WERI-Rb-1 (cell line): ENCODE data around the gene TBX20.
A peak's percentile ranks its signal among the peaks of the same experiment; 100 is the strongest.
"Not testable (repeated sequence)": the region's sequence is repeated elsewhere in the genome, so short reads cannot be mapped to it uniquely, and the experiment has no call there.

Source experiments
- DNase-seq: peaks from one replicate; pipeline ENCODE4 v3.0.0-alpha.2; 2020
- H3K27ac ChIP-seq: fragments of 250-450 bp; sonication (Bioruptor Pico); 2 replicates; pipeline ENCODE4 v1.5.1; 2020; ENCODE audit warnings: mild to moderate bottlenecking, moderate library complexity
- H3K27me3 ChIP-seq: fragments of 250-450 bp; sonication (Bioruptor Pico); 2 replicates; pipeline ENCODE4 v1.5.1; 2021; ENCODE audit warnings: mild to moderate bottlenecking, low read depth, moderate library complexity; ENCODE audit not compliant: insufficient read depth, severe bottlenecking
- H3K36me3 ChIP-seq: fragments of 250-450 bp; sonication (Bioruptor Pico); 2 replicates; pipeline ENCODE4 v1.5.1; 2020; ENCODE audit warnings: mild to moderate bottlenecking, moderate library complexity
- H3K4me3 ChIP-seq: 2 replicates; pipeline ENCODE4 v1.5.1; 2011; ENCODE audit warnings: low read depth, mild to moderate bottlenecking, control low read depth, low read length
- H3K9me3 ChIP-seq: fragments of 250-450 bp; sonication (Bioruptor Pico); 2 replicates; pipeline ENCODE4 v1.5.1; 2021; ENCODE audit warnings: mild to moderate bottlenecking, moderate library complexity; ENCODE audit not compliant: severe bottlenecking
- CTCF ChIP-seq: IDR thresholded peaks from 2 replicates; pipeline ENCODE4 v1.5.1; 2011; ENCODE audit warnings: low read depth, mild to moderate bottlenecking, control low read depth, inconsistent platforms, low read length

Gene TBX20

GRCh38 chr7:35241884-35242283 is 12.0 kb downstream of the TBX20 start:
- no peak overlapping the region for H3K4me3 ChIP-seq
- no peaks in the 10 kb centered on the region for H3K9me3 ChIP-seq
- no peak overlapping the region for H3K27ac ChIP-seq
- H3K36me3 ChIP-seq: peaks cover 21% of the 10 kb centered on the region
- H3K27me3 ChIP-seq: no peaks in the 10 kb centered on the region
- no peak for DNase-seq
- TF ChIP-seq CTCF: peak; percentile 14; the same call in 1 of the 2 replicates

- no peak for DNase-seq
Measured at GRCh38 chr7:35241436-35241835, 12.5 kb downstream of the TBX20 start.

DNA sequence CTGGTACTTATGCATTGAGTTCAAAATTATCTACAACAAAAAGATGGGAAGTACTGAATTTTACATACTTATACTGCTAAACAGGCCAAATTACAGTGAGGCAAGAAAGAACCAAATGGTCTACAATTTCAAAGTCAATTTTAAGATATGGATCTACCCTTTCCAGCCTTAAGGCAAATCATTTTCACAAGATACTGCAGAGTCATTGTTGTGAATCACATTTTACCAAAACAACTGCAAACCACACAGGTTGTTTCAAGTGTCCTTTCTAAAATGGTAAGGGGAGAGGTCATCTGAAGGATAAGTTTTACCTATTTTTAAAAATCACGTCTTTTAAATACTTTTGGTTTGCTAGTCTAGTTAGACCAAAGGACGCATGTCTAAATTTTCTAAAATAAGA is 12.9 kb downstream of the TBX20 start:
- H3K27me3 ChIP-seq, H3K4me3 ChIP-seq, H3K9me3 ChIP-seq, DNase-seq, H3K27ac ChIP-seq: not testable (repeated sequence)
- H3K36me3 ChIP-seq: peaks cover 21% of the 10 kb centered on the region

More at GRCh38 chr7:35241436-35241835, 12.5 kb downstream of the TBX20 start:
- H3K4me3 ChIP-seq: no peak overlapping the region
- no peak for TF ChIP-seq CTCF
- H3K27ac ChIP-seq: no peak overlapping the region
- H3K9me3 ChIP-seq: no peaks in the 10 kb centered on the region
- H3K36me3 ChIP-seq: peaks cover 21% of the 10 kb centered on the region
- H3K27me3 ChIP-seq: no peaks in the 10 kb centered on the region

DNA sequence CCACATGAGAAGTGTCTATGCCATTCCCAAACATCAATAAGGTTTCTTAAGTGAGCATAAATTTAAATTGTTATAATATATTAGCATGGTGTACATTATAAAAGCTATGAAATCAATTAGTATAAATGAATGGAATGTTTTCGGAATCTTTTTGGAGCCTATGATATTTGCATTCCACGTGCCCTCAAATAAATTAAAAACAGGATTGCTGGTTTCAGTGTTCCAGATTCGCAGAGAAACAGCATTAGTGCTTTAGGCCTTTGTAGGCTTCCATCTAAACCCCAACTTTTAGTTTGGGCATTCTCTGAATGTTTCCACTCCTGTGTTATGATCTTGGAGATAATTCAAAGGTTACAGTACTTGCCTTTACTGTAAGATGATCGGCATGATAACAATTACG is 15.4 kb downstream of the TBX20 start:
- H3K27me3 ChIP-seq, H3K36me3 ChIP-seq, H3K9me3 ChIP-seq, H3K4me3 ChIP-seq, DNase-seq, H3K27ac ChIP-seq: not testable (repeated sequence)

DNA sequence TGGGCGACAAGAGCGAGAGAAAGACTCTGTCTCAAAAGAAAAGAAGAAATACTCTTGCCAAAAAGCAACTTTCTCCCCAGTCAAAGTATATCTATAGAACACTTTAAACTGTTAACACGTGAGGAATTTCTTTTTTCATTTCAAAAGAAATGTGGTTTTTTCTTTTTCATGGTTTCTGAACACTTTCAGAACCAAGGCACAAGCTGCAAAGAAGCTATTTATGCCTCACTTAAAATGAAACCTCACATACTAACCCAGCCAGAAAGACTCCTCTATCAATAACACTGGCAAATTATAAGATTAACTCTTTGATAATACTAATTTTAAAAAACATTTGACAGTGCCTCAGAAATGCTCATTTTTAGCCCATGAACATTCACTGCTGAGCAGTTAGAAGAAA is 20.9 kb downstream of the TBX20 start:
- Histone ChIP-seq H3K27ac (no peak overlapping the region), H3K4me3 (no peak overlapping the region), H3K27me3 (no peaks in the 10 kb centered on the region), H3K9me3 (no peaks in the 10 kb centered on the region), H3K36me3 (no peaks in the 10 kb centered on the region)
- TF ChIP-seq CTCF: no peak
- DNase-seq: no peak

DNA sequence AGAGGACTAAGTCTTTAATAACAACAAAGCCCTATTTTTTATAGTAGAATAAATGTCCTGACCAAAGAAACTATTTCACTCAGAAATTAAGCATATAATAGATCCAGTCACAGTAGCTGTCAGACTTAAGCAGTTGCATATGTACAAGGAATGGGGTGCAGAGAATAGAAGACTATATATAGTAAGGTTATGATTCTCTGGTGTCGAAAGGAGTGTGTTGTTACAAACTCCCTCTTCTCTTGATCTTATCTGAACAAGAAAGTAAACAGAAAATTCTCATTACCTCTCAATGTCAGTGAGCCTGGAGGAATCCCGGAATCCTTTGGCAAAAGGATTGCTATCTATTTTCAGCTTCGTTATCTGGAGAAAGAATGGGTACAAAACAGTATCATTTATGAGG is 22.7 kb downstream of the TBX20 start:
- not testable (repeated sequence) for H3K4me3 ChIP-seq, H3K36me3 ChIP-seq, H3K27ac ChIP-seq, H3K9me3 ChIP-seq, DNase-seq, H3K27me3 ChIP-seq

DNA sequence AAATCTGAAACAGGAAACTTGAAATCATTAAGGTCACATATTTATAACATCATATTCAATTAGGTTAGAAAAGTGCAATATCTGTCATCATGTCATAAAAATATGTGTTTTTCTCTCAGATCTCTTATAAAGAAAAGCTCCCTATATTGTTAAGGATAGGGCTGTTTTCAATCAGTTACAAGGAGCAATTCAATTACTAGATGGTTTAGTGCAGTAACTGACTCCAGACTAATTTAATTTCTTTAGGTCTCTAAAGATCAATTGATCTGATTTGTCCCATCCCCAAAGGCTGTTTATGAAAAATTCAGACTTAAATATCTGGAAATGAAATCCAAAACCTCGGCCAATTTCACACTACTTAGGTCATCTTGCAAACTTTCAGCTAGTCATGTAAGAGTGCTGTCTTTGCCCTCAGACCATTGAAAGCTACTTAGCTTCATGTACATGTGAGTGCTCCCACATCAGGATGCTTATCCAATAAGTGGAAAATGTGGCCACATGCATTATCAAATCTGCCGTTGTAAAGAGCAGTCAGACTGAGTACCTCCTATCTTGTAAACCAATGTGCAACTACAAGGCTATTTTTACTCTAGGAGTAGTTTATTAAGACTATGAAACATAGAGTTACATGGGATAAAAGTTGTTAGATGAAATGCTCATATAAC is 24.7 kb downstream of the TBX20 start:
- not testable (repeated sequence) for H3K4me3 ChIP-seq, H3K27ac ChIP-seq, H3K9me3 ChIP-seq, H3K27me3 ChIP-seq, DNase-seq, H3K36me3 ChIP-seq

DNA sequence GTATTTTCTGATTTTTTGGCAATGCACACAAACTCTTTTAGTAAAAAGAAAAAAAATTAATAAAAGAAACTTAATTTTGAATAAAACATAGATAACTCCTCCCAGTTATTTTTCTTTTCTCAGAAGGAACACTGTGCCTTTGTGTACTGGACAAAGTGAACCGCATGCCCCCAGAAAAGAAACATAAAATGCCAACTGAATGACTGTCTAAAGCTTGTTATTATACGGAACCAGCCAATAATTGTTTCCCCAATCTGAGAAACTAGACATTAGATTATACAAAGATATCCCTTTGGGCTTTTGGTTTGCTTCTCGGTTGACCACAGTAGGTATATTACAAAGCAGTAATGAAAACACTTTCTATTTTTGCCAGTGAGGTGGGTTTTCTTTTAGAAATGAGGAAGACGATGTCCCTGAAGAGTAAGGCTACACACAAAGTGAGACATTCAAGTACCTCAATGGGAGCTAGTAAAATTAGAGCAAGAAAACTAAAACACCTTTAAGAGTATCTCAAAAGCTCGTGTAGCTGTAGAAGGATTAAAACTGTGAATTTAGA is 25.3 kb downstream of the TBX20 start:
- not testable (repeated sequence) for H3K36me3 ChIP-seq, H3K4me3 ChIP-seq, H3K9me3 ChIP-seq, DNase-seq, H3K27ac ChIP-seq, H3K27me3 ChIP-seq

DNA sequence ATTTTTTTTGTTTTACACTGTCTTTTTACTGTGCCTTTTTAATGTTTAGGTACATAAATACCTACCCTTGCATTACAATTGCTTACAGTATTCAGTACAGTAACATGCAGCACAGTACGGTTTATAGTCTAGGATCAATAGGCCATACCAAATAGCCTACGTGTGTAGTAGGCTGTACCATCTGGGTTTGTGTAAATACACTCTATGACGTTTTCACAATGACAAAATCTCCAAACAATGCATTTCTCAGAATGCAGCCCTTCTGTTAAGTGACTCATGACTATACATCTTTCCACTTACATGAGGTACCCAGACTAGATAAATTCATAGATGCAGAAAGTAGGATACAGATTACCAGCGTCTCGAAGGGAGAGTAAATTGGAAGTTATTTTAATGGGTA is 26.5 kb downstream of the TBX20 start:
- not testable (repeated sequence) for H3K27ac ChIP-seq, H3K36me3 ChIP-seq, H3K4me3 ChIP-seq, DNase-seq, H3K9me3 ChIP-seq, H3K27me3 ChIP-seq

- not testable (repeated sequence) for H3K27ac ChIP-seq, H3K4me3 ChIP-seq, H3K9me3 ChIP-seq, H3K36me3 ChIP-seq, DNase-seq, H3K27me3 ChIP-seq
Measured at GRCh38 chr7:35222445-35222844, 31.5 kb downstream of the TBX20 start.

DNA sequence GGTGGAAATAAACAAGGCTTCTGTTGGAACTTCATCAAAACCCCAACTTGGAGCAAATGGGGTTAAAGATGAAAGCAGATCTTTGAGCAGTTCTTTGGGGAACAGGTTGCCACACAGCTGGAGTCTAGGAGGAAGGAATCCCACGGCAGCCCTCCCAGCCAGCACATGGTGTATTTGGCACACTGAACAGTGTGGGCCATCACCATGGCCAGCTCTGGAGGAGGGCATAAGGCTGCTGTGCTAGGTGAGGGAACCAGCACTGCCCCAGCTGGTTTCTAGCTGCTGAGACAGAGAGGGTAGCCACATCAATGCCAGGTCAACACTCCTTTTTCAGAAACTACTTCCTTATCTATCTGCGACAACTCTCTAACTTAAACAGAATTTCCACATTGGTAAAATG is 33.7 kb downstream of the TBX20 start:
- H3K36me3 ChIP-seq, H3K4me3 ChIP-seq, H3K27me3 ChIP-seq, DNase-seq, H3K9me3 ChIP-seq, H3K27ac ChIP-seq: not testable (repeated sequence)

DNA sequence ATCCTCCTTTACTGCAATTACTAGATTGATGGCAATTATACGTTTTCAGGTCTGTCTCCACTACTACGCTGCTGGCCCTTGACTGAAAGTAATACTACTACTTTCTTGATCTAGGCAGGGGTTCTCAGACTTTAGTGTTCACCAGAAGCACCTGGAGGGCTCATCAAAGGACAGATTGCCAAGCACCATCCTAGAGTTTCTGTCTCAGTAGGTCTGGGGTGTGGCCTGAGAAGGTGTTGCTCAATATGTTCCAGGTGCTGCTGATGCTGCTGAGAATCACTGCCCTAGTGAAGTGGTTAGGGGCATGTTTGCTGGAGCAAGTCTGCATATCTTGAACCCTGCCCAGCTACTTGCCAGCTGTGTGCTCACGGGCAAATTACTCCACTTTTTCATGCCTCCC is 37.9 kb downstream of the TBX20 start:
- H3K36me3 ChIP-seq, H3K27ac ChIP-seq, DNase-seq, H3K4me3 ChIP-seq, H3K27me3 ChIP-seq, H3K9me3 ChIP-seq: not testable (repeated sequence)
